Activated B cell treated with CpG ODN at 0.5 μM for 24 hours (primary cell): ENCODE results near the gene CCDC146. TPM values are rescaled to one million over a fixed set of nuclear protein-coding genes. Genes with fewer than 3 reads are reported as not detected.

Experiments used
- ATAC-seq: fragments of 200-7000 bp; cut with Tn5 transposase; one replicate; pipeline ENCODE4 v1.10.0; 2021; ENCODE audit warnings: low read depth, mild to moderate bottlenecking, moderate library complexity
- CTCF ChIA-PET: fragments of 350-600 bp; sonication (Branson Sonifier 250); formaldehyde crosslinking; loops from one replicate; lab custom pipeline; 2021; ENCODE audit warnings: antibody characterized with exemption; lab: Charles Lee
- POLR2A ChIA-PET: fragments of 350-600 bp; sonication (Branson Sonifier 250); formaldehyde crosslinking; loops from one replicate; lab custom pipeline; 2021; ENCODE audit warnings: antibody characterized with exemption; lab: Charles Lee
- DNase-seq: peaks from one replicate; pipeline ENCODE4 v3.0.0; 2022
- H3K27ac Mint-ChIP-seq: one replicate; pipeline ENCODE4 v1.8.0; 2020; ENCODE audit warnings: mixed read lengths
- H3K27me3 Mint-ChIP-seq: one replicate; pipeline ENCODE4 v1.8.0; 2021; ENCODE audit warnings: mixed read lengths
- H3K36me3 Mint-ChIP-seq: one replicate; pipeline ENCODE4 v1.8.0; 2021; ENCODE audit warnings: low read depth, mixed read lengths
- H3K4me1 Mint-ChIP-seq: one replicate; pipeline ENCODE4 v1.8.0; 2021; ENCODE audit warnings: mixed read lengths
- H3K4me3 Mint-ChIP-seq: one replicate; pipeline ENCODE4 v1.8.0; 2020; ENCODE audit warnings: mild to moderate bottlenecking, mixed read lengths
- H3K9me3 Mint-ChIP-seq: one replicate; pipeline ENCODE4 v1.8.0; 2020; ENCODE audit warnings: mixed read lengths
- intact Hi-C: fragments of 100-400 bp; cut with micrococcal nuclease; formaldehyde crosslinking; loops from one replicate; pipeline ENCODE4 v1.15.1; 2024
- total RNA-seq: library from RNA; stranded (reverse); gene quantifications from 2 replicates; pipeline ENCODE4 v1.2.3, GENCODE V29; 2022
- TF ChIP-seq, protein P1 (sequence below): fragments of 200-600 bp; IDR thresholded peaks from one replicate; pipeline ENCODE4 v1.8.0; 2022; ENCODE audit warnings: antibody characterized with exemption, mild to moderate bottlenecking

The CCDC146 gene
- total RNA-seq, 1 donor from 2014 or later = 3.5 TPM

DNA sequence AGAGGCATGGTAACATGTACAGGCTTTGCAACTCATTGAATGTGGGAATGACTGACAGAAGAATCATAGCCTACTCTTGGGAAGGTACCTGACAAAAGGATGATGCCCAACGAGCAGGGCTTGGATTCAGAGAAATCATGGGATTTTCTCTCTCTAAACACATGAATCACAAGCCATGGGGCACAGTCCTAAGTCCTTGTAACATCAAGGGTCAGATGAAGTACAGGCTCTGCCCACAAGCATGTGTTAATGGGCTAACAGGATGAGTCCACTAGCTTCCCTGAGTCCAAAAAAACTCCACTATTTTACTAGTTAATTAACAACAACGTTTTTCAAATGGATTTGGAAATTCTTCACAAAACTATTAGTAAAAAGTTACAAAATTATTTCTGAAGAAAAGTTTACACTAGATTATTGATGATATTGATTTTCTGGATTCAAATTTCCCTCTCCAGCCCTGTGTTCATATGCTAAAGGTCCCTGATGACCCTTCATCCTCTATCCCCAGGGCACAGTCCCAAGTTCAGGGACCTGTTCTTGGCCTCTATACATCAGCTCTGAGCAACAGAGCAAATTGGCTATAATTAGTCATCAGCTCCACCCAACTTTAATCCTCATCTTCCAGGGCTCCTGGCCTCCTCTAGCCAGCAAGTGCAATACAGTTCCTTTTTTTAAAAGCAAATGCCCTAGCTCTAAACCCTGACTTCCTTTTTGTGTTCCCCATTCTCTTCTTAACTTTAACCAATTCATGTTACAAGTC lies 194.0 kb downstream of the CCDC146 start:
- ChIA-PET POLR2A (no interaction called here), CTCF (interaction anchor here (0.5 kb wide), 1 partner anchor 38 kb away, joined by 3 read pairs; no protein-coding TSS in a partner anchor)
- ATAC-seq (no peak), DNase-seq (no peak)
- Mint-ChIP-seq H3K27me3 (no peaks in the 10 kb centered on the region), H3K27ac (no peak overlapping the region), H3K36me3 (peaks cover 98% of the 10 kb centered on the region), H3K4me1 (peaks cover 6% of the 10 kb centered on the region), H3K4me3 (no peak overlapping the region), H3K9me3 (peaks cover 5% of the 10 kb centered on the region)
- TF ChIP-seq, protein P1, sequence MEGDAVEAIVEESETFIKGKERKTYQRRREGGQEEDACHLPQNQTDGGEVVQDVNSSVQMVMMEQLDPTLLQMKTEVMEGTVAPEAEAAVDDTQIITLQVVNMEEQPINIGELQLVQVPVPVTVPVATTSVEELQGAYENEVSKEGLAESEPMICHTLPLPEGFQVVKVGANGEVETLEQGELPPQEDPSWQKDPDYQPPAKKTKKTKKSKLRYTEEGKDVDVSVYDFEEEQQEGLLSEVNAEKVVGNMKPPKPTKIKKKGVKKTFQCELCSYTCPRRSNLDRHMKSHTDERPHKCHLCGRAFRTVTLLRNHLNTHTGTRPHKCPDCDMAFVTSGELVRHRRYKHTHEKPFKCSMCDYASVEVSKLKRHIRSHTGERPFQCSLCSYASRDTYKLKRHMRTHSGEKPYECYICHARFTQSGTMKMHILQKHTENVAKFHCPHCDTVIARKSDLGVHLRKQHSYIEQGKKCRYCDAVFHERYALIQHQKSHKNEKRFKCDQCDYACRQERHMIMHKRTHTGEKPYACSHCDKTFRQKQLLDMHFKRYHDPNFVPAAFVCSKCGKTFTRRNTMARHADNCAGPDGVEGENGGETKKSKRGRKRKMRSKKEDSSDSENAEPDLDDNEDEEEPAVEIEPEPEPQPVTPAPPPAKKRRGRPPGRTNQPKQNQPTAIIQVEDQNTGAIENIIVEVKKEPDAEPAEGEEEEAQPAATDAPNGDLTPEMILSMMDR = no peak
- intact Hi-C loops = no loop called here

DNA sequence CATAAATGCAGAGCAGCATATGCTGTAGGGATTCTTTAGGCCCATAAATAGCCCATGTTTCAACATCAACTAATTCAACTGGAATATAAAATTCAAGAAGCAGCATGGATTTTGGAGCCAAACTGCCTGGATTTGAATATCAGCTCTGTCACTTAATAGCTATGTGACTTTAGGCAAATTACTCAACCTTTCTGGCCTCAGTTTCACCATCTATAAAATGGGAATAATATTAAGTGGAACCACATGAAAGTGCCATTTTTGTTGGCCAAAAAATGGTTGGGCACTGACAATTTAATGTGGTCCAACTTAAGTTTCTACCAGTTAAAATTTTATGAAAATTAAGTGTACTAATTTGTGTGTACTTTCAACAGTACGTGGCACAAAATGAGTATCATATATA lies 195.6 kb downstream of the CCDC146 start:
- ChIA-PET POLR2A (no interaction called here), CTCF (no interaction called here)
- ATAC-seq = no peak
- Mint-ChIP-seq H3K4me1 (peaks cover 6% of the 10 kb centered on the region), H3K36me3 (peaks cover 94% of the 10 kb centered on the region), H3K27me3 (no peaks in the 10 kb centered on the region), H3K9me3 (peaks cover 5% of the 10 kb centered on the region), H3K4me3 (no peak overlapping the region), H3K27ac (no peak overlapping the region)
- intact Hi-C loops = no loop called here
- TF ChIP-seq, protein P1 = no peak
- no peak for DNase-seq

DNA sequence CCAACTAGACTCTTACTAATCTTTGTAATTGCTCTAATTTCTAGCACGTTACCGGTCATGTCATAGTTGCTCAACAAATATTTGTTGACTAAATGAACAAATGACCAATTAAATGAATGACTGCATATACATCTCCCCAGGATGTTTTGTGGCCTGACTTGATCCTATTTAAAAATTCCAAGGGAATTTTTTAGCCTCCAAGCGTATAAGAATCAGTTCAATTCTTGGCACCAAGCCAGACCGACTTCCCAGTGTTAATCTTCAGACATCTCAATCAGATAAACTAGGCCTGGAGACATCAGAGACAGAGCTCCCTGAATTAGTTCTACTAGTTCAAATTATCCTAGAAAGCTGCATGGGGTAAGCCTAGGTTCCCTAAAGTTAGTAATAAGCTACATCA lies 197.7 kb downstream of the CCDC146 start:
- Mint-ChIP-seq H3K9me3 (peaks cover 5% of the 10 kb centered on the region), H3K4me1 (peaks cover 6% of the 10 kb centered on the region), H3K27ac (no peak overlapping the region), H3K4me3 (no peak overlapping the region), H3K27me3 (no peaks in the 10 kb centered on the region), H3K36me3 (peaks cover 91% of the 10 kb centered on the region)
- ChIA-PET POLR2A (no interaction called here), CTCF (no interaction called here)
- no peak for ATAC-seq
- no peak for DNase-seq
- intact Hi-C loops = no loop called here
- TF ChIP-seq, protein P1 = no peak

DNA sequence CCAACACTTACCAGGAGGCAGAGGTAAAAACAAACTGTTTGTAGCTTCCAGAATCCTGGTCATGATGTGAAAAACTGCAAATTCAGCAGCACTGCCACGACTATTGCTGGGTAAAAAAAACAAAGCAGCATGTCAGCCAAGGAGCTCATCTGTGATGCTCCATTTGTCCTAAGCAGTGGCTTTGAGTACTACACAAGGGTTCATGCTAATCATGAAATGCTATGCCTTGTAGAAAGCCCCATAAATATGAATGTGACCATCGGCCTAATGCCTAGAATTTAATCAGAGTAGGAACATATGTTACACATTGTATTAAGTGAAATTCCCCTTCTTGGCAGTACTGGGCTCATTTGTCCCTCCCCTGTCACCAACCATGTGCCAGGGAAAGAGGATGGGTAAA lies 198.3 kb downstream of the CCDC146 start:
- peaks cover 6% of the 10 kb centered on the region for H3K4me1 Mint-ChIP-seq
- peaks cover 90% of the 10 kb centered on the region for H3K36me3 Mint-ChIP-seq
- no peaks in the 10 kb centered on the region for H3K27me3 Mint-ChIP-seq
- DNase-seq (no peak), ATAC-seq (no peak)
- ChIA-PET CTCF (interaction anchor here (1.1 kb wide), 1 partner anchor 12 kb away, joined by 5 read pairs; no protein-coding TSS in a partner anchor), POLR2A (no interaction called here)
- H3K27ac Mint-ChIP-seq = no peak overlapping the region
- TF ChIP-seq, protein P1 = no peak
- peaks cover 5% of the 10 kb centered on the region for H3K9me3 Mint-ChIP-seq
- intact Hi-C loops = no loop called here
- no peak overlapping the region for H3K4me3 Mint-ChIP-seq

DNA sequence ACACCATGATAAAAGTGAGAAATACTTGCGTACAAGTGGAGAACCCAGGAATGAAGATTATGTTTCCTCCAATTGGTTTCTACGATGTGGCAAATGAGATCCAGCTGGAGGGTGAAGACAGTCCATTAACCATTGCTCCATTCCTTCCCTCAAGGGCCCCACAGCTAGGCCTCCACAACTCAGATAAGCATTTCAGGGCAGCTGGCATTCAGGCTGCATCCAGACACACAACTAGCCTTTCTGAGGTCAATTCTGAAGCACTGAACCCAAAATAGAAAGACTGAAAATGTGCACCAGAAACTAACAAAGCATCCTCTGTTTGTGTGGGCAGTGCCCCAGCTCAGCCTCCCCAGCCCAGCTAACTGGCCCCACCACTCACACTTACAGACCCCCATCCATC lies 198.9 kb downstream of the CCDC146 start:
- peaks cover 5% of the 10 kb centered on the region for H3K9me3 Mint-ChIP-seq
- ChIA-PET CTCF (interaction anchor here (1.1 kb wide), 1 partner anchor 11 kb away, joined by 5 read pairs; no protein-coding TSS in a partner anchor), POLR2A (no interaction called here)
- ATAC-seq (no peak), DNase-seq (no peak)
- no peak overlapping the region for H3K27ac Mint-ChIP-seq
- H3K4me3 Mint-ChIP-seq = no peak overlapping the region
- H3K36me3 Mint-ChIP-seq = peaks cover 90% of the 10 kb centered on the region
- intact Hi-C loops = no loop called here
- peaks cover 6% of the 10 kb centered on the region for H3K4me1 Mint-ChIP-seq
- TF ChIP-seq, protein P1 = no peak
- H3K27me3 Mint-ChIP-seq = no peaks in the 10 kb centered on the region
